Tibial nerve (tissue), 4 donors: ENCODE data around the gene RSBN1. TPM values are rescaled to one million over a fixed set of nuclear protein-coding genes. Genes with fewer than 3 reads are reported as not detected.
A peak's percentile ranks its signal among the peaks of the same experiment; 100 is the strongest.
"Not testable (repeated sequence)": the region's sequence is repeated elsewhere in the genome, so short reads cannot be mapped to it uniquely, and the experiment has no call there.

Experiments used
- DNase-seq, 2 donors: peaks; one replicate each; pipeline ENCODE4 v3.0.0-alpha.2; 2019; ENCODE audit warnings: low spot score in 2 of 2
- H3K27ac ChIP-seq, 4 donors: fragments of 200-600 bp; sonication (generic) in 3 of 4; one replicate each; pipeline ENCODE4 v1.5.1; 2017 to 2019; ENCODE audit warnings: mild to moderate bottlenecking in 1 of 4
- H3K27me3 ChIP-seq, 2 donors: fragments of 200-600 bp; sonication (generic) in 1 of 2; one replicate each; pipeline versions ENCODE4 v1.5.1 to v1.6.0; 2017 to 2019
- H3K36me3 ChIP-seq, 3 donors: fragments of 200-600 bp; sonication (generic); one replicate each; pipeline ENCODE4 v1.5.1; 2018 to 2019
- H3K4me1 ChIP-seq, 4 donors: fragments of 200-600 bp; sonication (generic) in 3 of 4; one replicate each; pipeline ENCODE4 v1.5.1; 2017 to 2019
- H3K4me3 ChIP-seq, 4 donors: fragments of 200-600 bp; sonication (generic) in 3 of 4; one replicate each; pipeline ENCODE4 v1.5.1; 2017 to 2019; ENCODE audit warnings: mild to moderate bottlenecking in 1 of 4, moderate library complexity in 1 of 4
- H3K9me3 ChIP-seq, 4 donors: fragments of 200-600 bp; sonication (generic) in 3 of 4; one replicate each; pipeline ENCODE4 v1.5.1; 2017 to 2019
- CTCF ChIP-seq, 5 experiments: fragments of 200-600 bp in 3 of 5; fragments of 450-650 bp in 2 of 5; sonication (generic) in 3 of 5; IDR thresholded peaks; one replicate each; pipeline ENCODE4 v1.5.1; 2016 to 2019; ENCODE audit warnings: antibody characterized with exemption in 5 of 5, mild to moderate bottlenecking in 3 of 5, moderate library complexity in 2 of 5
- EP300 ChIP-seq, 2 donors: sonication (generic); formaldehyde crosslinking; IDR thresholded peaks; one replicate each; pipeline ENCODE4 v1.6.1; 2017; ENCODE audit warnings: antibody characterized with exemption in 2 of 2, mild to moderate bottlenecking in 1 of 2
- POLR2A ChIP-seq, 2 donors: fragments of 450-650 bp; IDR thresholded peaks; one replicate each; pipeline ENCODE4 v1.6.1; 2017; ENCODE audit warnings: antibody characterized with exemption in 2 of 2, mild to moderate bottlenecking in 2 of 2, moderate library complexity in 2 of 2
- WGBS, 2 donors: methylation state at CpG; one replicate each; pipeline ENCODE4 v1.1.5; 2018; 5-methylcytosine and 5-hydroxymethylcytosine counted together
- total RNA-seq, 4 donors: library from RNA; depleted of rRNA; stranded (reverse); fragments of >200 nt; gene quantifications; one replicate each; pipeline ENCODE4 v1.1.0, GENCODE V29; 2016

RSBN1 gene
- total RNA-seq, 4 donors from 2014 or later: 18.9 to 33.9 (median 28.7) TPM

DNA sequence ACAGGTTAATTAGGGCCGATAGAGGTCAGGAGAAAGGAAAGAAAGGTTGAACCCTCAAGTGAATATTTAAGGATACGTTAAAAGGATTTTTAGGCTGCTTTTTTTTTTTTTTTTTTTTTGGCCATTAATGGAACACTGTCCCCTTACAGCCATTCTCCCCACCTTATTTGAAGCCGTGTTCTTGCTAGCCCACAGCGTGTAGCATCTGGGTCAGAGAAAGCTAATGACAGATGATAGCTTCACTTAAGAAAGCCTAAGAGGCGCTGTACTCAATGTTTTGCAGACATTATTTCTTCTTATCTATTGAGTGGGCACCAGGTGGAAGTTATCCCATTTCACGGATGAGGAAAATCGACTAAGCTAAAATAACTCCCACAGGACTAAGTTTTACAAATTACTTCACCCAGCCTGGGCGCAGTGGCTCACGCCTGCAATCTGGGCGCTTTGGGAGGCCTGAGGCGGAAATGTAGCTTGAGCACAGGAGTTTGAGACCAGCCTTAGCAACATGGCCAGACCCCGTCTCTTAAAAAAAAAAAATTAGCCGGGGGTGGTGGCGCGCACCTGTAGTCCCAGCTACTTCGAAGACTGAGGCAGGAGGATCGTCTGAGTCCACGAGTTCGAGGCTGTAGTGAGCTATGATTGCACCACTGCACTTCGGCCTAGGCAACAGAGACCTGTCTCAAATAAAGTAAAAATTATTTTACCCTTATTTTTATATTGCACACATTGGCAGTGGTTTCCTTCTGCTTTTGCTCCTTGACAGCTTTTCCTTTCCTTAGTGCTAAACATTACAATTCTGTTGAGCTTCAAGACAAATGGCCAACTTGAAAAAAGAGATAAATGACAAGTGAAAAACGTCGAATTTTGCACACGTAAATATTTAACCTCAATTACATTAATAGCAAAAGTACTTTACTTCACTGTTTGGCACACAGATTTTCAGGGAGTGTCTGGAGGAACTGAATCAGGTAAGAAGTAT is 51.9 kb downstream of the RSBN1 start:
- Histone ChIP-seq H3K4me1 (peaks cover 0 to 31% (median 5%) of the 10 kb centered on the region in 4 donors), H3K27ac (peak overlapping the region; percentile 75 to 97 (median 92)), H3K27me3 (no peaks in the 10 kb centered on the region), H3K9me3 (no peaks in the 10 kb centered on the region), H3K4me3 (peak overlapping the region in 3 of 4 donors; percentile 85 to 90 (median 86)), H3K36me3 (peaks cover 0 to 9% (median under 1%) of the 10 kb centered on the region in 3 donors)
- 75 to 77% methylated on average over 23 of the region's 23 CpGs for WGBS, 2 donors
- DNase-seq: no peak
- TF ChIP-seq EP300 (IDR thresholded peaks at IDR 0.05): no peak
- no peak for TF ChIP-seq POLR2A (IDR thresholded peaks at IDR 0.05)
- TF ChIP-seq CTCF (IDR thresholded peaks at IDR 0.05): no peak

DNA sequence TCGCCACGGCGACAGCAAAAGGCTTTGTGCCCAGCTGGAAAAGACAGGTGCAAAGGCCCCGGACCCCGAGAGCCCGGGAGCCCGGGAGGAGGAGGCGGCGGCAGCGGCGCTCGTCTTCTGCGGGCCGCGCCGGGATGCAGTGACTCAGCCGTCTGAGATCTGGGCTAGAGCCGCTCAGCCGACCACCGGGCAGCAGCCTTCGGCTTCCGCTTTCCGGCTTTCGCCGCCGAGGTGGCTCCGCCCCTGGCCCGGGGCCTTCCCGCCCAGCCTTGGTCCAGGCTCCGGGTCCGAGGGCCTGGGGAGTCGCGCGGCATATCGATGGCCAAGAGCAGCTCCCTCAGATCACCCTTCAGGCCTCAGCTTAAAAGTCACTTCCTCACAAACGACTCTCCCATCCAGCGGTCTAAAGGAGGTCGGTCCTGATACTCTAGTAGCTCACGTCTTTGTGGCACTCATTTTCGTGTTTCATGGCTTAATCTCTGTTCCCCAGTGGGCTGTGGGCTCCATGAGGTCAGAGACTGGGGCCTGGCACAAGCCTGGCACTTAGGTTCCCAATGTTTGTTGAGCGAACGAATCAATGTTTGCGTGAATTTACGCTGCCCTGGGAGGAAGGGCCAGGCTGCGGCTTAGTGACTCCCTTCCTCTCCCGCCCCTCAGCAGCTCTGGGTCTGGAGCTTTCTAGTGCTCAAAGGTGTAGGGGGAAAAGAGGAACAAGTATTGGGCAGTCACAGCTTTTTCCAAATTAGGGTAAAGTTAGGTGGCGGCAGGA is 52.8 kb downstream of the RSBN1 start, which contains the start of gene PHTF1:
Gene PHTF1, minus strand, starts transcription at position 154 of the 769 bp plus-strand sequence. CDS start 783 bp downstream, outside the sequence.
- 1 to 4% methylated on average over 20 to 46 of the region's 47 CpGs for WGBS, 2 donors
- Histone ChIP-seq H3K4me1 (peaks cover 0 to 25% (median 5%) of the 10 kb centered on the region in 4 donors), H3K36me3 (peaks cover 0 to 7% (median 0%) of the 10 kb centered on the region in 3 donors), H3K4me3 (peak within 1 kb of the TSS; percentile 85 to 98 (median 88)), H3K27ac (peak within 1 kb of the TSS; percentile 75 to 97 (median 92)), H3K27me3 (no peaks in the 10 kb centered on the region), H3K9me3 (no peaks in the 10 kb centered on the region)
- DNase-seq: peak; percentile 26 to 42
- TF ChIP-seq POLR2A (IDR thresholded peaks at IDR 0.05) (peak; percentile 23 to 35), EP300 (IDR thresholded peaks at IDR 0.05) (peak in 1 of 2 donors; percentile 51), CTCF (IDR thresholded peaks at IDR 0.05) (no peak)

DNA sequence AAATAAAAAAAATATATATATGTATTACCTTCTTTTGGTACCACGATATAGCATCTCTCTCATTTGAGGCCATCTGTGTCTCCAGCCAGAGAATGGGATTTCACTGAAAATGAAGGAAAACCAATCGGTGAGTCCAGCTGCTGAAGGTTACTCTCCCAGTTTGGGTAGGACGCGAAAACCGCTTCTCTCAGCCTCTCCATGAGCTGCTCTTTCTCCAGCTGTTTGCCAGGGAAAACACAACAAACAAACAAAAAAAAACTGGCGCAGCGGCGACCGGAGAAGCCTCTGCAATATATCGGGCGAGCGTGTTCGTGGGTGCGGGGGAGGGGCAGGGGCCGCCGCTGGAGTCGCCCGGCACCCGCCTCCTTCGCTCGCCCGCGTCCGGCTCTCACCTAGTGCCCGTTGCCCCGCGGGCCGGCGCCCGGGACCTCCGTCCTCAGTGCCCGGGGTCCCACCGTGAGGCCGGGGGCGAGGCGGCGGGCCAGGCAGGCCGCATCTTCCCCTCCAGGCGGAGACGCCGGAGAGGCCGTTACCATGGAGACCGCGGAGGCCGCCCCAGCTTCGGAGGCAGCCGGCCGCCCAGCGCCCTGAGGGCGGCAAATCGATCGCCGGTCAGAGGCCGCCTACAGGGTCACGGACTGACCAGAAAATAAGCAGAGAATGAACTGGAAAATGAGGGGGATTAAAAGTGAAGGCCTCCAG is 53.5 kb downstream of the RSBN1 start:
- Histone ChIP-seq H3K27ac (peak overlapping the region; percentile 75 to 97 (median 92)), H3K9me3 (no peaks in the 10 kb centered on the region), H3K4me3 (peak overlapping the region; percentile 85 to 98 (median 88)), H3K36me3 (peaks cover 0 to 10% (median 0%) of the 10 kb centered on the region in 3 donors), H3K4me1 (peaks cover 0 to 25% (median 5%) of the 10 kb centered on the region in 4 donors), H3K27me3 (no peaks in the 10 kb centered on the region)
- 0 to 1% methylated on average over 13 to 37 of the region's 55 CpGs for WGBS, 2 donors
- TF ChIP-seq EP300 (IDR thresholded peaks at IDR 0.05) (no peak), CTCF (IDR thresholded peaks at IDR 0.05) (peak in 1 of 5 experiments; percentile 10)
- peak; percentile 19 to 23 for DNase-seq

- Histone ChIP-seq H3K27me3 (no peaks in the 10 kb centered on the region), H3K27ac (no peak overlapping the region), H3K36me3 (peaks cover 0 to 12% (median 0%) of the 10 kb centered on the region in 3 donors), H3K9me3 (no peaks in the 10 kb centered on the region), H3K4me1 (peaks cover 0 to 25% (median 5%) of the 10 kb centered on the region in 4 donors), H3K4me3 (no peak overlapping the region)
- 72 to 83% methylated on average over 1 of the region's 1 CpG for WGBS, 2 donors
- TF ChIP-seq EP300 (IDR thresholded peaks at IDR 0.05) (no peak), POLR2A (IDR thresholded peaks at IDR 0.05) (no peak), CTCF (IDR thresholded peaks at IDR 0.05) (no peak)
- no peak for DNase-seq
These were observed 55.8 kb downstream of the RSBN1 start for GRCh38 chr1:113756461-113756860.

- not testable (repeated sequence) for DNase-seq, H3K4me3 ChIP-seq, H3K27ac ChIP-seq, H3K27me3 ChIP-seq, H3K9me3 ChIP-seq
- Histone ChIP-seq H3K4me1 (peaks cover 0 to 20% (median 3%) of the 10 kb centered on the region in 4 donors), H3K36me3 (peaks cover 0 to 12% (median 0%) of the 10 kb centered on the region in 3 donors)
- 93 to 94% methylated on average over 6 of the region's 6 CpGs for WGBS, 2 donors
These were observed 58.9 kb downstream of the RSBN1 start for GRCh38 chr1:113753333-113753732.
